ENCODE data around the gene TOM1L2.

The TOM1L2 gene

DNA sequence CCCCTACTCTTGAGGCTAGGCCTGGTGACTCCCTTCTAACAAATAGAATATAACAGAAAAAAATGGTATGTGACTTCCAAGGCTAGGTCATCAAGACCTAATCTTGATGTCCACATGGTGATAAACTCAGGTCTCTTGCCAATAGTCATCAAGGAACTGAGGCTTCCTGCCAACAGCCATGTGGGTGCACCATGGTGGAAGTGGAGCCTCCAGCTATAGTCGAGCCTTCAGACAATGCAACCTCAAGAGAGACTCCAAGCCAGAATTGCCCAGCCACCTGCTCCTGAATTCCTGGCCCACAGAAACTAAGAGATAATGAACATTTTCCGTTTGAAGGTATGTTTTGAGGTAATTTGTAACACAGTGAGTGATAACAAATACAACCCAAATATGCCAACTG is 79.5 kb downstream of the TOM1L2 start:
- no peak for DNase-seq

DNA sequence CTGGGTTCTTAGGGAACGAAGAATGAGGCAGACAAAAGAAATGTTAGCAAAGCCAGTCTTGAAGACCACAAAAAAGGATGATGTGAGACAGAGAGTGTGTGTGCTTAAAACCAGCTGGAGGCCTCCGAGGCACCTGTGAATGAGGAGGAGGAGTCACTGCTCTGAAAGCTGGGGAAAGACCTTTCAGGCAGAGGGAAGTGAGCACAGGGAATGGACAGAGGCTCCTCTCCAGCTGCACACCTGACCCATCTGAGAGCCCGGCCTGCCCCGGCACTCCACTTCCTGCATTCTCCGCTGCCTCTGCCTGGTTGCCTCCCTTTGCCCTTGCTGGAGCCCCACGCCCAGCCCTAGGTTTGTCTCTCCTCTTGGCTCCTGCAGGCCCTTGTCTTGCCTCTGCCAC is 80.2 kb downstream of the TOM1L2 start:
- no peak for DNase-seq

DNA sequence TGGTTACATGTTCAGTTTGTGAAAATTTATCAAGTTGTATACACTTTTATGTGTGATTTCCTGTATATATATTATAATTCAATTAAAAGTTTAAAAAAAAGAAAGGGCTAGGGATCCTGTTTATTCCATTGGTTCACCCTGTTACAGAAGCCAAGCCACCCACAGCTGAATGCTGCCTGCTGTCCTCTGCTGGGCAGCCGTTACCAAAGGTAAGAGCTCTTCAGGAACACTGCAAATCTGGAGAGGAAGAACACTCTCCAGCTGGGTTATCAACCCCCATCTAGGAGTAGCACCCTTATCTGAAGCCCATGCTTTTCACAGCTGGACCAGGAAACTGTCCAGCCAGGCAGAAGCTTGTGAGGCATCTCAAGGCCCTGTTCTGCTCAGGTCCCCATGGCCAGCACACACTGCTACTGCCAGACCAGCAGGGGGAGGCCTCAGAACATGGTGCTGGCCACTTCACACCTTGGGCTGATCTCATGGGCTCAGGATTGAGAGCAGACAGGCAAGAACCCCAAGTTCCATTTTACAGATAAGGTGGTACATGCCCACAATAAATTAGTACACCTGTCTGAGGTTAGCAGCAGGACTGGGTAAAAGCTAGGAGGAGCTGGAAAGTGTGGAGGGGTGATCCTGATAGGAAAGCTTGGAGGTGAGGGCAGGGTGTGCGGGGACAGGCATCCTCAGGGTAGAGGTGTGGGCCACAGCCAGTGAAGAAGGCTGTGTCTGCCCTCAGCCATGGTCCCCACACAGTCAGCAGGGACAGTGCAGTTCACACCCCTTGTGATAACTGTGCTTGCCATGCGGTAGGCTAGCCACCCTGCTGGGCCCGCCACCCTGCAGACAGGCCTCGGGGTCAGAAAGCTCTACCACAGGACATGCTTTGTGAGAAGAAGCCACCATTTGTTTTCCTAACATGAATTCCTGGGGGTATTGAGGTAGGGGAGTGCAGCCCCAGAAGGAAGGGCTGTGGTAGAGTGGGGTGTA is 81.1 kb downstream of the TOM1L2 start:
- DNase-seq = no peak

GRCh38 chr17:17889922-17890321 is 82.3 kb downstream of the TOM1L2 start:
- no peak for DNase-seq

GRCh38 chr17:17888821-17889220 is 83.4 kb downstream of the TOM1L2 start:
- no peak for DNase-seq

- DNase-seq = no peak
Measured at GRCh38 chr17:17888371-17888770, 83.8 kb downstream of the TOM1L2 start.

DNA sequence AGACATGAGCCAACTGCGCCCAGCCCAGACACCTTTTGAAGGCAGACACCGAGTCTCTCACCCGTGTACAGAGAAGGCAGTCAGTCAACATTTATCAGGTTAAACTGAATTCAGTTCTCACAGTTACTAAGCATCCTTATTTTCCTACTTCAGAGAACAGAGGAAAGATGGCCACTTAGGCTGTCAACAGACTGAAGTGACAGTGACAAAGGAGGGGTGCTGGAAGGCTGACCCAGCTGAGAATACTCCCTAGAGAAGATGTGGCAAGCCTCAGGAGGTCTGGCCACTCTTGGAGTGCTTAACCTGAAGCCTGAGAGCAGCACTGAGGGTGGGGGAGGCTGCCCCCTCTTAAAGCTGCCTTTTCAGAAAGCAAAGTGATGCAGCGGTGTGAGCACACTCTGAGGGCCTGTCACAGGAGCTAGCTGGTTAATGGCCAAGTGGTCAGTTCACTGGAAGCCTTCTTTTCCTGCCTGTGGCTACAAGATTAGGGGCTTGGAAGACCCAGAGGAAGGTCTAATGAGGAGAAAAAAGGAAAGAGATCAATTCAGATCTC is 84.4 kb downstream of the TOM1L2 start:
- DNase-seq = no peak

- DNase-seq = no peak
Measured at GRCh38 chr17:17886726-17887125, 85.5 kb downstream of the TOM1L2 start.

- DNase-seq = no peak
Measured at GRCh38 chr17:17886226-17886625, 86.0 kb downstream of the TOM1L2 start.

- peak; percentile 57 for DNase-seq
Measured at GRCh38 chr17:17884391-17885357, 87.5 kb downstream of the TOM1L2 start.

DNA sequence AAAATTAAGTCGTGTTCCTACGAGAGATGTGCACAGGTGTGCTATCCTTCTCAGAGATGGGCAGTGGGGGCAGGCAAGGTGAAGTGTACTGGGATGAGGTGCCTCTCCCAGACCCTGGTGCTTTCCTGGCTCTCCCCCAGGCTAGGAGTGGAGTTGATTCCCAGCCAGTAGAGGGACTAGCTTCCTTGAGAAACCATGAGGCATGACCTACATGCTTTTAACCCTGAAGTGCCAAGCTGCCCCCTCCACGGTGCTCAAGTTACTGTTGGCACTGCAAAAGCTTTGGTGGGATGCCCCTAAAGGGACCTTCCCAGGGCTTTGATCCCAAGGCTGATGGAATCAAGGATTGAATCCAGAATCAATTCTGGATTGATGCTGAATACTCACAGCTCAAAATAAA is 88.4 kb downstream of the TOM1L2 start:
- DNase-seq = no peak

GRCh38 chr17:17882082-17882581 is 90.1 kb downstream of the TOM1L2 start:
- DNase-seq = no peak

DNA sequence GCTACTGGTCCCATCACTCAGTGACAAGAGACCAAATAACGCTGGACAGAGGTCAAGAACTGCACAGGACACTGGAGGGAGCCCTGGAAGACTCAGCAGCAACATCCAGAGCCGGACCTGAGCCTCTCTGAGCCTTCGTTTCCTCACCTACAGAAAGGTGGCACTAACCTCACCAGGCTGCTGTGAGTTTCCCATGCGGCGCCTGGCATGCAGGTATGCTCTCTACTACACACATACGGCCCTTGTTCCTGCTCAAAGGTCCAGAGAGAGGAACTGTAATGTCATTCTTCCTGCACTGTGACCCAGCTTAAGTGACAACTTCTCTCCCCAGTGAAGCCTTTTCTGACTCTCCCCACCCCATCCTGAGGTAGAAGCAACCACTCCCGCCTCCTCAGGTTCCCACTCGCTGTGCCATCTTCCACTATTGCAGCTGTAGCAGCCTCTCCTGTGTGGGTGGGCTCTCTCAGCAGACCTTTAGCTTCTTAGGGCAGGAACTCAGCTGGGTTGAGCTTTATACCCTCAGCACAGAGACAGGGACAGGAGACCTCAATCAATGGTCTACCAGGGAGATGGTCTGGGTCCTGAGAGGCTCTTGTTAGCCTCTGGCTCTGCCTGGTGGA is 91.5 kb downstream of the TOM1L2 start:
- no peak for DNase-seq

GRCh38 chr17:17877529-17878358 is 94.5 kb downstream of the TOM1L2 start:
- DNase-seq = peak; percentile 75

- peak; percentile 34 for DNase-seq
Measured at GRCh38 chr17:17876959-17877528, 95.2 kb downstream of the TOM1L2 start.

GRCh38 chr17:17874478-17874877 is 97.7 kb downstream of the TOM1L2 start:
- no peak for DNase-seq

DNA sequence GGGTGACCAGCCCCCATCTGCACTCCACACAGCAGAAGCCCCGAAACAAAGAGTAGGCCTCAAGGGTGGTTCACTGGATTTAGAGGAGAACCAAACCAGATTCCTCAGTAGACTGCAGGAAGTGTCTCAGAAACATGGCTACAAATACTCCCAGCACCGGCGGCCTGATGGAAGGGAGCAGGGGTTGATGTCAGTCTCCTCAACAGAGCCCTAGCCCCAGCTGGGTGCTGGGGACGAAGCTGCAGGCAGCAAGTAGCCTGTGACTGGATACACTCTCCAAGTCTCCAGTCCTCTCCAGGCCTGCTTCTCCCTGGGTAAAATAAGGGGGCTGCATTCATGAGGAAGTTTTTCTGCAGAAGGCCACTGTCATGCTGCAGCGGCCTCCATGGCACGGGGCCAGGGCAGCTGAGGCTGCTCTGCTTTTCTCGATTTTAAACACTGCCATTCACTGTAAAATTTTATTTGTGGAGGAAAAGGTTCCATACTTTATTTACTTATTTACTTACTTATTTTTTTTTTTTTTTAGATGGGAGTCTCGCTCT is 98.7 kb downstream of the TOM1L2 start:
- DNase-seq = no peak

DNA sequence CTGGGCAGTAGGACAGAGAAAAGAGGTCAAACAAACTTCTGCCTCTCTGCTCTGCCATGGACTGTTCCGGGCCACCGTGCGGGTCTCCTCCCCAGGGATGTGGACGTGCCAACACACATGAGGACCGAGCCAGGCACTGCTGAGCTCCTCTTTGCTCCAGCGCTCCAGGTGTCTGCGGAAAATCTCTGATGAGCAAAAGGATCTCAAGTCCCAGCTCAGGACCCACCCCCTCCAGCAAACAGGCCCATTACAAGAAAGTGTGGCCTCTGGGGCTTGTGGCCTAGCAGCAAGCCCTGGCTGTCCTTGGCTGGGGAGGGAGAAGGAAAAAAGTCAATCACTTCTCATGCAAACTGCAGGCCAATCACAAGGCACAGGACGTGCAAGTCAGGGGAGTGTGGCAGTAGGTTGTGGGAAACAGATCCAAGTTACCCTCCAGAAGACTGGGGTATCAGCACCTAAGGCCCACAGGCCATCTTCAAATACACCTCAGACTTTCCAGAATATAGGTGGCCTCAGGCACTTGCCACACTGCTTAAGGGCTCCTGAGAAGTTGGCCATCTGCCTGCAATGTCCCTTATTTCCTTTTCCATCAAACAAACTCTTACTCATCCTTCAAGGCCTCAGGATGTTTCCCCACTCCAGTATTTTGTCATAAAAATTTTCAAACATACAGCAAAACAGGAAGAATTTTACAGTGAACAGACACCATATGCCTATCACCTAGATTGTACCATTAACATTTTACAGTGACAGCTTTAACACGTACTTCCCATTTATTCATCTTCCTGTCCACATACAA is 99.5 kb downstream of the TOM1L2 start:
- DNase-seq = no peak

GRCh38 chr17:17871913-17872312 is 100.3 kb downstream of the TOM1L2 start:
- no peak for DNase-seq

- no peak for DNase-seq
Measured at GRCh38 chr17:17870247-17870646, 102.0 kb downstream of the TOM1L2 start.
